Fibroblast of skin of left quadriceps (primary cell): ENCODE measurements around the gene GRAMD1B.

Source experiments
- DNase-seq, 2 experiments: peaks; one replicate each; pipeline ENCODE4 v3.0.0-alpha.2; 2013; ENCODE audit warnings: low read depth in 2 of 2

Gene GRAMD1B

DNA sequence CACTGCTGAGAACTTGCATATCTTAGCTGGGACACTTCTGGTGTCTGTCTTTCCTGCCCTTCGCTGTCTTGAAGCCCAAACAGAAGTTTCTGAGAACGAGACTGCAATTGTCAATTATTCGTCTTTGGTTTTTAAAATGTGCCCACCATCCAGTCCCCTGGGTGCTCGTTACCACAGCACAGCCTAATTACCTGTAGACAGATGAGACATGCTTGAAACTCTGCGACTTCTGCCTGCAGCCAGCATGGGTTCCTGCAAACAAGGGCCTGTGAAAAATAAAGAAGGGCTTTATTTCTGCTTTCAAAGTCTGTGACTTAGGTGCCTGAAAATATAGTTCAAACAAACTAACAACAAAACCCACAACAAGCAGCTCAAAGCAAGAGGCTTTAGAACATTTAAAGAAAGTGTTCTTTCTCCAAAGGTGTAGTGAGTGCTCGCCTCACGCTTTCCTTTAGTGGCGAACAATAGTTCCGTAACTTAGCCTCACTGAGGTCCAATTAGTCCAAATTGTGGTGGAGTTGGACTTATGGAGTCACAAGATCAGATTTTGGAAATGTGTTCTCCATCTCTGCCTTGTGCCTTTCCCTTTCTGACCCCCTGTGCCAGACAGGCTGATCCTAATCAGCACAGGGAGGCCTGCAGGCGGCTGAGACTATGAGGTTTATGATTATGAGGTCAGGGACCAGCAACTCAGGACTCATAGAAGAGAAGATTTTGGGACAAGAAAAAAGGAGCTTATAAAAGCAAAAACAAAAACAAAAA lies 20.4 kb upstream of the GRAMD1B start:
- DNase-seq: no peak

DNA sequence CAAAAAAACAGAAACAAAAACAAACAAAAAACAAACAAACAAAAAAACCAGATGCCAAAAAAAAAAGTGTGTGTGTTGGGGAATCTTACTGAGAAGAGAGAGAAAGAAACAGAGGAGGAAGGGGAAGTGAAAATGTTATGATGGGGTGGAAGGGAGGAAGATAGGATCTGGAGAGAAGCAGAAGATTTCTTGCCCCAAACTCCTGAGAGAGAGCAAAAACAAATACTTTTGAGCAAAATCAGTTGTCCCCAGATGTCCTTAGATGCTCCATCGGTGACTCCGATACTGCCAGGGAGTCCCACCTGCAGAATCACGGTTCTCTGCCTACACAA lies 19.9 kb upstream of the GRAMD1B start:
- no peak for DNase-seq

DNA sequence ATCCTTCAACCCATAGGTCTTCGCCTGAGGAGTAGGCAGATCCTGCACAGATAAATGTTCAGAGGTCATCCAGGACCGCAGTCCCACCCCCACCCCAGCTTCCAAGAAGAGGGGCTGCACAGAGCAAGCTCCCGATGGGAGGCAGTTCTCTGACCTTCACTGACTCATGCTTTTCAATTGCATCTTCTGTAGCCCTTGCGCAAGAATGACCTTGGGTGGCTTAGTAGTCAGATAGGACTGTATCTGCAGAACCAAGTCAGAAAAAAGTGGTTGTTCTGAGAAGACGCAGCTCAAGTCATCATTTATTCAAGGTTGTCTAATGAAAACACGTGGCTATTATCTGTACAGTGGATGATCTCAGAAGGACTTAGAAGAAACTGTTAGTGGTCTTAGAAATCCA lies 16.4 kb upstream of the GRAMD1B start:
- no peak for DNase-seq

DNA sequence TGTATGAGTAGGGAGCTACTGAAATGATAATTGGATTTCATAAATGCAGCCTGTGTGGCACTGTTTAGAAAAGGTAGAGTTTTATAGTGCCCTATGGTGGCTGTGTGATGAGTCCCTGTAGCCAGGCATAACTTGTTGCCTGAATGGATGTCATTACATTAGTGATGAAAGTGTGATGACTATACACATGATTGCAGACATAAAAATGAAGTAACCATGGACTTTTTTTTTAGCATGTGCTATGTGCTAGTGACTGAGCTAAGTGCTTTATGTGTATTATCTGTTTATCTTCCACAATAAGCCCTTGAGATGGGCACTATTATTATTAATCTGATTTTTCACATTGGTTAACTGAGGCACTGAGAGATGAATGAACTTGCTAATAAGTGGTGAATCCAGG lies 13.5 kb upstream of the GRAMD1B start:
- no peak for DNase-seq

DNA sequence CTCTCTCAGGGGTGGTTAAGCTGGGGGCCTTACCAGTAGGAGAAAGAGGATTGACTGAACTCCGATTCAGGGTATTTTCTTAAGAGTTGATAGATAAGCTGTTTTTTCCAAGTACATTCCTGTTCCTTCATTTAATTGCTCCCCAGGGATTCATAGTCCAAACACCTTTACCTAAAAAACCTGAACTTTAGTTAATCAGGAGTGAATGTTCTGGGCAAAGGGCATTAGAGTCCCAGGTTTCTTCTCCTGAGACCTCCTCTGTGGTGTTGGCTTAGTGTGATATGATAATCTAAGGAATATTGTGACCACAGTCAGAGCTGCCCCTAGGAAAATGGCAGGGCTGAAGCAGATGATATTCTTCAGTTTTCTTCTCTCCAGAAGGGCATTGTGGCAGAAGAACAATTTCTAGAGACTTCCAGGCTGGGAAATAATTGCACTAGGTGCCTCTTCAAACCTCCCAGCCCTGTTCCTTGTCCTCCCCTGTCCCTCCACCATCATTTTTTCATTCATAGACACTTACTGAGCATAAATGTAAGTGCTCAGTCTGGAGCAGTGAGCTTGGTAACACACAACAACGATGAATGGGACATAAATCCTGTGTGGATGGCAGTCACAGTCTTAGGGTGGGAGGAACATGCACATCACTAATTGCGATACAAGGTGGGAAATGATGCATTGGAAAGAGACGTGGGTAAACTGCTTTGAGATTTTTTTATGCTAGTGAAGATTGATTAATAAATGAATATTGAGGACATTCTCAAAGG lies 11.5 kb upstream of the GRAMD1B start:
- DNase-seq: no peak

DNA sequence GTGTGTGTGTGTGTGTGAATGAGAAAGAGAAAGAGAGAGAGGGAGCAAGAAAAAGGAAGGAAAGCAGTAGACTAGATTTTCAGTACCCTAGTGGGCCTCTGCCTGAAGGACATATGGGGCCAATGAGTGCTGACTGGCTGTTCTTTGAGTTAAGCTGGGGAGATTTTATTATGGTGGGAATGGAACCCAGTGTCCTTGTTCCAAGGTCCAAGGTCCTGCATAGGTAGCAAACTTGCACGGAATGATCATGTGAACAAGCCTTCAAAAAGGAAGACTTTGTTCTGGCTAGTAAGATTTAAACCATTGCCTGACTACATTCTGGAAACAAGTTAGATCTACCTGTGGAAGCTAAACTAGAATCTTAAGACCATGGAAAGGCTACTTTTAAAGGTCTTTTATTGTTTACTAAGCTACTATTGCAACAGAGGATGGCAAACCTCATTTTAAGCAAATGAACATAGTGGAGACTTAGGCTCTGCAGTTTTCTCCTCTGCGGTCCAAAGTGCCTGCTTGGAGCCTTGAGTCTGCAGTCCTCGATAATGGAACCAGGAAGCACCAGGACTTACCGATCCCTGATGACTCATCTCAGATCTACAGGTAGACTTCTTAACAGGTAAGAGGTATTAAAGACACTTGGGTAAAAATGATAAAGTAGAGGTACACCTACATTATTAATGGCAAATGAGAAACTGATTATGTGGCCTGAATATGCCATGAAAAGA lies 10.2 kb upstream of the GRAMD1B start:
- no peak for DNase-seq

DNA sequence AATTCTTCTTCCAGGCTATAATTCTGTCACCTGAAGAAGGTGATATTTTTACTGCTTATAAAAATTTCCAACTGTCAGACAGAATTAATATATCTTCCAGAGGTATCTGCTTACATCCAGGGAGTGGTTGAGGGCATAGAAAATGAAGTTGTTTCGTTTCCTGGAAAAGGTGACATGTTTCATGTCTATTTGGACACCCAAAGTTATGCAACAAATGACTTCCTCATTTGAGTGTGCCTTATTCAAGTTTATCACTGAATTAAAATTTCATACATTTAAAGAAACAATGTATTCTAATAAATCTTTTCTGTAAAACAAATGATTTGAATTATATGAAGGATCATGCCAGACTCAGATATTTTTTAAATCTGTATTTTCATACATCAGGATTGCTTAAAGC lies 8.5 kb upstream of the GRAMD1B start:
- no peak for DNase-seq

DNA sequence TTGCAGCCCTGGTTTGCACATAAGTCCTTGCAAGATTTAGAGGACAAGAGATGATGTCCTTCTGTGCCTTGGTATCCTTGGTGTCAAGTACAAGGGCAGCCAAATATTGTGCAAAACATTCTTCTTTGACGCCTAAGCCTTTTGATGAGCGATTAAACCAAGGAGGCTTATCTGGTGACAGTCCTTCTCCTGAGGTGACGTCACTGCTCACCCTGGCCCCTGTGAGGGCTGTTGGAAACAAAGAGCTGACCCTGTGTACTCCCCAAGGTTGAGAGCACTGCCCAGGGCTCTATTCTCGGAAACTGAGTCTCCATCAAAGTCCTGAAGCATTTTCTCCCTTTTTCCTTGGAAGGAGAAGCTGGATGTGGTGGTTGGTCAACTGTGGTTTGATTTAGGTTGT lies 4.7 kb upstream of the GRAMD1B start:
- no peak for DNase-seq

DNA sequence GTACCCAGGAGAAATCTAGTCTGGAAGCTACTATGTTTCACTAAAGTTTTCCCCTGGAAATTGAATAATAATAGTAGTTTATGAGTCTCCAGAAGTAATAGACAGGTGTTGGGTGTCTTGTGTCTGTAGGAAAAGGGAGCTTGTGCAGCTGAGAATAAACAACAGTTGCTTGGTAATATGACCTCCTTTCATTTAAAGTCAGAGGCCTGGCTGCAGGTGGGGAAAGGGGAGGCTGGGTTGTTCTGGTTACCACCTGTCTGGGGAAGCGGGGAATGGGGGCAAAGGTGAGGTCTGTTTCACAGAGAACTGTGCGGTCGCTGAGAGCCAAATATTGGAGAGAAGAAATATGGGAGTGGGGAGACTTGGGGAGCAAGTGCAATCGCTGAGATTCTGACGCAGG lies 3.3 kb upstream of the GRAMD1B start:
- DNase-seq: no peak

DNA sequence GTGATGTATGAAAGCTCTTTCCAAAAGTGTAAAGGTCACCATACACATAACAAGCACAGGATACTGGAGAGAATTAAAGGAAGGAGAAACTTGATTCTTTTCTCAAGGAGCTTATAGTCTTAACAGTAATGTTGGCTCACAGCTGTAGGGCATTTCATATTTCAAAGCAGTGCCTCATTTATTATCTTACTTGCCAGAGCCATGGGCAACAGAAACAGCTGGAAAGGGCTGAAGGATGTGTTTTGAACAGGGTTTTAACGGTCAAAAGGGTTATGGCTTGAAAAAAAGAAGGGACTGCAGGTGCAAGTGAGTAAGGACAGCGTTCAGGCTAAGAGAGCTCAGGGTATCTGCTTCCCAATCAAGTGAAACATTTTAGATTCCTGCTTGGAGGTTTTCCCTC lies 2.7 kb upstream of the GRAMD1B start:
- no peak for DNase-seq

DNA sequence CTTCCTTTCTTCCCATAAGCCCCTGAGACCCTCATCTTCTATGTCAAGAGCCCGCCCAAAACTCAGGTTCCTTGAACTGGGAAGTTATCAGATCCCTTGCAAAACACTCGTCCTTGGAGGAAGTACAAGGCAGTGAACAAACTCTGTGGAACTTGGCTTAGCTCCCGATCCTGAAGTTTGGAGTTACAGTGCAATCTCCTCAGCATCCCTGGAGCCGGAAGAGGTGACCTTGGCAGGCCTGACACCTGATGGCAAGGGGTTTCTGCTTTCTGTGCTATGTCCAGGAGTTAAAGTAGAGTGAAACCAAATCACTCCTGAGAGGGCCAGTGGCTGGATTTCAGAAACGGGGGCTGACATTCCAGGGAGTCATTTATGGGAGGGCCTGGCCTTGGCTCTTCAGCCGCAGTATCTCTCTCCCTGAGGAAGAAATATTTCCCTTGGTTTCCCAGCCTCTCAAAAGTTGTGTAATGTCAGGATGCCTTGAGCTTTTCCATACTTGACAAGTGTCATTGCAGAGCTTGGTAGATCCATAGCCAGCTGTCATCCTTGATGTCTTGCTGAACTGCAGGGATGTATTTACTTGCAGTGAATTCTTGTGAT lies 1.9 kb upstream of the GRAMD1B start:
- DNase-seq: no peak

DNA sequence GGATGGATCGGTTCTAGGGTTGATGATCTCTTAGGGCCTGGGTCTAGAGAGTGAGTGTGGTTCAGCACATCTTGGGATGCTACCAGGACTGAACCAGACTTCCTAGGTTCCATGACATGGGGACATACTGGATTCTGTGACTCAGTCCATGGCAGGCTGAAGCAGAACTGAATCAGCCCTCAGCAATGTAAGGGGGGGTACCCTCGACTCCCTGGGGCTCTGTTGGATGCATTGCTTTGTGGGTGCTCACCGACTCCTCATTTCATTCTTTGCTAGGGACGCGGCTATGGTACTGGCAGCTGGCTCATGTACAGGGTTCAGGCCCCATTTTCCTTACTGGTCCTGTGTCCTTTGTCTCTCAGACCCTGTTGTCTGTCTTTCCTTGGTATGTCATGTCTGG lies 733 bp upstream of the GRAMD1B start:
- peak in 1 of 2 experiments; percentile 48 for DNase-seq

DNA sequence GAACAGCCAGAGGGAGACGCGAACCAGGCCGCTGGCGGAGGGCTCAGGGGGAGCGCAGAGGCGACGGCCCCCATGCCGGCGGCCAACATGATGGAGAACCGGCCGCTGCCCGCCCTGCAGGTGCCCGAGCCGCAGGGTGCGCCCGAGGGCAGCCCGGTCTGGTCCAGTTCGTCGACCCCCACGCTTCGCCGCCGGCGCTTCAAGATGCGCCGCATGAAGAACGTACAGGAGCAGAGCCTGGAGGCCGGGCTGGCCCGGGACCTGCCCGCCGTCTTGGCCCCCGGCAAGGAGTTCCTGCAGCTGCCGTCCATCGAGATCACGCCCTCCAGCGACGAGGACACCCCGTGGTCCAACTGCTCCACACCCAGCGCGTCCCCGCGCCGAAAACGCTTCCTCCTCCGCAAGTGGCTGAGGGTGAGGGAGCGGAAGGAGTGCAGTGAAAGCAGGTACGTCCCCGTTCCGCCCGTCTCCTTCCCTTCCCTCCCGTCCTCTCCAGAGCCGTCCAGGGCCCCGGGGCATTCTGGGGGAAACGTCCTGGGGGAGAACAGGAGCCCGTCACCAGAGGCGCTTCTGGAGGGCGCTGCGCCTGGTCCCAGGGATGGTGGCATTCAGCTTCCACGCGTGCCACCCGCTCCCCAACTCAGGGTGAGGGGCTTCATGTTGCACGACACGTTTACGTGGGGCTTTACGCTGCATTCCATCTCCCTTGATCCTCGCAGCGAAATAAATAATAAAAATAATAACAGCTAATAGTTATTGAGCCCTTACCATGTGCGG lies 840 bp downstream of the GRAMD1B start:
- no peak for DNase-seq

DNA sequence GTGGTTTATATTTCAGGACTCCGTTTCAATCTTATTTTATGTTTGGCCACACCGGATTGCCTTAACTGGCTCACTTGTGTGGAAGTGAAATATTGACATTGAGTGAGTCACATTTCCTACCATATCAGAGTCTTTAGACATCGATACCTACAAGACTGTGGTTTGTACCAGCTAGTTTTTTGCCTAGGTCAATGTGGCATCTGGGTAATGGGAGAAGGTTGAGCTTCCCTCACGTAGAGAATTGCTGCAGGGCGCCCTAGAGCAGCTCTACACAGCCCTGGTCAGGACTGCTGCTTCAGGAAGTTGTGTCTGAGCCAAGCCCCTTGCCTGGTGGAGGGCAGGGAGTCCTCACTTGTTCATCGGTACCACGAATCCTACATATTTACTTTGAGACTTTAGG lies 1.6 kb downstream of the GRAMD1B start:
- no peak for DNase-seq

DNA sequence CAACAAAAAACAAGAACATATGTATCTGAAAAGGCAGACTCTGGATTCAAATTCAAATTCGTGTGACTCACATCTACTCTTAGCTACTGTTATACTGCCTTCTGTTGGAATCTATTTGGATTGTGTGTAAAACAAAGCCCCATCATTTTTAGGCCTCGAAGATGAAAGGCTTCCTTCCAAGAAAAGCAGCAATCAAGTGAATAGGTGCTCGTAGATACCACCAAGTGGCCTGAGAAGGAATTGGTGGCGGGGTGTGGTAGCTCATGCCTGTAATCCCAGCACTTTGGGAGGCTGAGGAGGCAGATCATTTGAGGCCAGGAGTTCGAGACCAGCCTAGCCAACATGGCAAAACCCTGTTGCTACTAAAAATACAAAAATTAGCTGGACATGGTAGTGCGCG lies 4.2 kb downstream of the GRAMD1B start:
- no peak for DNase-seq

DNA sequence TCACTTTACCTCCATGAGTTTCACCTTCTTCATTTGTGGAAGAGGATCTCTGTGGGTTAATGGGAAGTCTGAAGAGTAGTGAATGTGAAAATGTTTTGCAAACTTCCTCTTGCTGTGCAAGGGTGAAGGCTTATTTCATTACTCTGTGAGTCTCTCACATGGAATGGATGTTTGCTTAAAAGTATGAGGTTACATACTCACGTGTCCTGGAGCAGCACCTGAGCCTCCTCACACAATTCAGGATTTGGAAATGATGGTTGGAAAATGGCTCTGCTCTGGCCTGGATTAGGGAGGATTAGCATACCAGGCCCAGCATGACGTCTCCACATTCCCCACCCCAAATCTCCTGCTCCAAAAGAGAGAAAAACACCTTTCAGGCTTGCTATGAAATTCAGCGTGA lies 4.8 kb downstream of the GRAMD1B start:
- no peak for DNase-seq

DNA sequence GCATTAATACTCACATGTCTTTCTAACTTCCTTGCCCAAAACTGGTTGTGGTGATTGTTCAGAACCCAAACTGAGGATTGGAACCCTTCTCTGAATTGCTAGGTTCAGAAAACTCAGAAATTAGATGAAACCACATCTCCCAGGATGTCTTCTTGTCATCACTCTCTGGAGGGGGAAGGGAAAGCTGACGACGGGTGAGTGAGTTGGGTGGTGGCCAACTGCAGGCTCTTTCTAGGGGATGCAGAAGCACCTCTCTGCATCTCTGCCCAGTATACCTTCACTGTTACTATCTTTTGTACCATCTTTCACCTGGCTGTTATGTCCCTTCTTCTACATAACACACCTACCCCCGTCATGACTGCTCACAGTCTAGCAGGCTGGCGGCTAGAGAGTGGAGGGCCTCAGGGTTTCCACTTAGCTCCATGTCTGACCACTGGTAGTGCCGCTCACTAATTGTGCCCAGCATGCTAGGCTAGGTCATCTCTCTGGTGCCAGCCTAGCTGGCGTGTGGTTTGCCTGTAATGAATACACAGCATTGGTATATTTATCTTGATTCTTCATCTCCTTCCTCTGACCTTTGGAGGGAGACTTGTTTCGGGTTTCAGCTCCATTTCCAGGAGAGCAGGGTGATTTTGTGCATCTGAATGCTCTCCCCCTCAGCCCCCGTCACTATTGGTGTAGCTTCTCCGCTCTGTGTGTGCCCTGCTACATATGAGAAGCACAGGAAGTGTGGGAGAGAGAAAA lies 7.3 kb downstream of the GRAMD1B start:
- DNase-seq: no peak

DNA sequence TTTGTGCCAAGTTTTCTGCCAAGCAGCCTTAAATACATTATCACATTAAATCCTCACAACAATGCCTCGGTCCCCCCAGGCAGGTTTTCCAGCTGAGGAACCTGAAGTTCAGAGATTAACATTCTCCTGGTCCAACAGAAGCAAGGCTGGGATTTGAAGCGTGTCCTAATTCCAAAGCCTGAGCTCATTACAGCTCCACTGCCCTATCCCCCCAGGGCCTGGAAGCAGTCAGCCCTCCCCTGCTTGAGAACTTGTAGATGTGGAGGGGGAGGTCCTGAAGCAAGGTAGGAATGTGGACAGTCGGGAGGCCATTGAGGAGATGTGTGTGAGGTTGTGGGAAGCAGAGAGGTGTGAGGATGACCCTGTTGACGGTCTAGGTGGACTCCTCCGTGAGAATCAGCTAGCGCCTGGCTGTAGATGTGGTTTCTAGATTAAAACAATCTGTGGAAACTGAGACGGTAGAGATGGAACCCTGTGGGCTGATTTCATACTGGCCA lies 8.1 kb downstream of the GRAMD1B start:
- no peak for DNase-seq

DNA sequence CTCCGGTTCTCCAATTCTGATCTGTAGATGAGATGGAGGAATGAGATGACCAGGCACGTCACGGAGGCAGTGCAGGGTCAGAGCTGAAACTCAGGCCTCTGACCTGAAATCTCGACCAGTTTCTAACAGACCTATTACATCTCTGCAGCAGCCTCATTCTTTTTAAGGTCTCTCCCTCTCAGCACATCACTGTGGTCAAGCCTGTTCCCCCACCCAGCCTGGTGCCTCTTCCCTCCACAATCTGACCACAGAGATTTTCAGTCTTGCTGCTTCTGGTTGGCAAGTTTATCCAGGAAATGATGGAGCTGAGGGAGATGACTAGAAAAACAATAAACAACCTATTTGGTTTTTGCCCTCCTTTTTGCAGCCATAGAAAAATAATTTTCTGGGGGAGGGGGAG lies 9.5 kb downstream of the GRAMD1B start:
- DNase-seq: no peak

DNA sequence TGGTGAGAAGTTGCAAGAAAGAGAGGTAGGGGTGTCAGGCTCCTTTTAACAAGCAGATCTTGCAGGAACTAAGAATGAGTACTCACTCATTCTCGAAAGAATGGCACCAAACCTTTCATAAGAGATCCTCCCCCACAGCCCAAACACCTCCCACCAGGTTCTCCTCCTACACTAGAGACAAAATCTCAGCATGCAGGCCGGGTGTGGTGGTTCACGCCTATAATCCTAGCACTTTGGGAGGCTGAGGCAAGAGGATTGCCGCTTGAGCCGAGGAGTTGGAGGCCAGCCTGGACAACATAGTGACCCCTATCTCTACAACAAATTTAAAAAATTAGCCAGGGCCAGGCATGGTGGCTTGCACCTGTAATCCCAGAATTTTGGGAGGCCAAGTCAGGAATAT lies 11.1 kb downstream of the GRAMD1B start:
- no peak for DNase-seq
